Stomach (tissue), 4 donors: ENCODE data around the gene LYZL1.

ENCODE experiments used
- CTCF ChIP-seq, 7 experiments: fragments of 450-650 bp in 4 of 7; fragments of 200-600 bp in 3 of 7; sonication (generic) in 3 of 7; IDR thresholded peaks; one replicate each; pipeline ENCODE4 v1.5.1; 2016 to 2019; ENCODE audit warnings: antibody characterized with exemption in 7 of 7, control low read depth in 2 of 7, mild to moderate bottlenecking in 1 of 7
- EP300 ChIP-seq: sonication (generic); formaldehyde crosslinking; IDR thresholded peaks from one replicate; pipeline ENCODE4 v1.6.1; 2017; ENCODE audit warnings: antibody characterized with exemption
- POLR2AphosphoS5 ChIP-seq, 3 donors: sonication (generic); formaldehyde crosslinking; IDR thresholded peaks; one replicate each; pipeline ENCODE4 v1.6.1; 2016; ENCODE audit warnings: antibody characterized with exemption in 3 of 3

- no peak for TF ChIP-seq CTCF (IDR thresholded peaks at IDR 0.05)
- no peak for TF ChIP-seq POLR2AphosphoS5 (IDR thresholded peaks at IDR 0.05)
- no peak for TF ChIP-seq EP300
Measured at GRCh38 chr10:29319205-29319781, 30.4 kb downstream of the LYZL1 start.
